GM12878 (cell line): ENCODE measurements around the gene ULBP2. TPM values are rescaled to one million over a fixed set of nuclear protein-coding genes. Genes with fewer than 3 reads are reported as not detected.

Experiments used
- ATAC-seq: fragments of 200-7000 bp; cut with Tn5 transposase; 3 replicates; pipeline ENCODE4 v1.9.1; 2020; ENCODE audit warnings: mild to moderate bottlenecking, moderate library complexity
- BruUV-seq: library from RNA; stranded (reverse); fragments of 400-500 nt; replicated peaks from 2 replicates; lab custom pipeline; 2021; lab: Mats Ljungman, UMichigan
- CTCF ChIA-PET: fragments of 300-600 bp; sonication (Branson Sonifier 250); formaldehyde crosslinking; extraction: SDS; loops from one replicate; lab custom pipeline; 2021; ENCODE audit warnings: inconsistent platforms; lab: Yijun Ruan, JAX
- POLR2A ChIA-PET: fragments of 350-600 bp; formaldehyde crosslinking; extraction: SDS; loops from one replicate; lab custom pipeline; 2021; ENCODE audit warnings: inconsistent platforms; lab: Charles Lee
- RAD21 ChIA-PET: fragments of 300-600 bp; sonication (Branson Sonifier 250); formaldehyde crosslinking; loops from one replicate; lab custom pipeline; 2023; ENCODE audit warnings: antibody characterized with exemption; ENCODE audit not compliant: unreplicated experiment; lab: Charles Lee
- SMC1A ChIA-PET: fragments of 300-600 bp; sonication (Branson Sonifier 250); formaldehyde crosslinking; loops from one replicate; lab custom pipeline; 2023; ENCODE audit not compliant: unreplicated experiment, uncharacterized antibody; lab: Charles Lee
- DNase-seq: peaks from one replicate; pipeline ENCODE4 v3.0.0-alpha.2; 2011; ENCODE audit warnings: low read depth, low spot score
- FAIRE-seq: peaks from 3 replicates; lab custom pipeline; 2011; peaks lifted over from hg19 to GRCh38; lab: Jason Lieb, UNC
- H2AFZ ChIP-seq: 2 replicates; pipeline ENCODE4 v1.6.0; 2011; ENCODE audit warnings: low read depth, low read length, control low read depth; ENCODE audit not compliant: control insufficient read depth
- H3K27ac ChIP-seq: 2 replicates; pipeline ENCODE4 v1.5.1; 2011; ENCODE audit warnings: control low read depth; ENCODE audit not compliant: control insufficient read depth, insufficient read depth
- H3K27me3 ChIP-seq, 2 experiments: replicated peaks in 1 of 2; 2 replicates each; pipeline versions ENCODE4 v1.6.0 to v1.6.1; 2011; ENCODE audit warnings: low read length in 1 of 2; ENCODE audit not compliant: control insufficient read depth in 2 of 2, insufficient read depth in 2 of 2
- H3K36me3 ChIP-seq, 2 experiments: 2 replicates each; pipeline ENCODE4 v1.5.1; 2011; ENCODE audit warnings: low read length in 1 of 2; ENCODE audit not compliant: control insufficient read depth in 2 of 2, insufficient read depth in 2 of 2
- H3K4me1 ChIP-seq: 2 replicates; pipeline ENCODE4 v1.6.1; 2011; ENCODE audit warnings: mild to moderate bottlenecking, low read length, moderate library complexity, mixed read lengths; ENCODE audit not compliant: control insufficient read depth, insufficient read depth
- H3K4me2 ChIP-seq: 2 replicates; pipeline ENCODE4 v1.6.0; 2011; ENCODE audit warnings: control low read depth; ENCODE audit not compliant: control insufficient read depth, insufficient read depth
- H3K4me3 ChIP-seq: fragments of 200-600 bp; sonication (generic); 2 replicates; pipeline ENCODE4 v1.5.1; 2016
- H3K79me2 ChIP-seq: 2 replicates; pipeline ENCODE4 v1.6.0; 2011; ENCODE audit warnings: low read length; ENCODE audit not compliant: control insufficient read depth, insufficient read depth
- H3K9ac ChIP-seq: 2 replicates; pipeline ENCODE4 v1.8.0; 2011; ENCODE audit warnings: low read length, control low read depth, mixed read lengths; ENCODE audit not compliant: control insufficient read depth, insufficient read depth
- H3K9me3 ChIP-seq: replicated peaks from 3 replicates; pipeline ENCODE4 v1.5.1; 2011; ENCODE audit warnings: mild to moderate bottlenecking, low read length; ENCODE audit not compliant: control insufficient read depth, insufficient read depth
- H4K20me1 ChIP-seq: 2 replicates; pipeline ENCODE4 v1.6.0; 2011; ENCODE audit not compliant: control insufficient read depth, insufficient read depth
- BCL3 ChIP-seq: IDR thresholded peaks from 2 replicates; pipeline ENCODE4 v1.6.1; 2011; ENCODE audit warnings: borderline replicate concordance, low read depth, mild to moderate bottlenecking, moderate library complexity, low read length; ENCODE audit not compliant: insufficient read depth, poor library complexity, severe bottlenecking
- EP300 ChIP-seq, 2 experiments: fragments of 150-350 bp in 1 of 2; IDR thresholded peaks; 2 replicates each; pipeline ENCODE4 v1.6.1; 2011 to 2012; ENCODE audit warnings: low read depth in 2 of 2, low read length in 2 of 2, borderline replicate concordance in 1 of 2, improper control_type of control experiment in 1 of 2, inconsistent platforms in 1 of 2; ENCODE audit not compliant: control insufficient read depth in 1 of 2
- FOXM1 ChIP-seq: IDR thresholded peaks from 2 replicates; pipeline ENCODE4 v1.6.1; 2012; ENCODE audit warnings: low read depth, mild to moderate bottlenecking, inconsistent platforms, low read length, moderate library complexity
- HCFC1 ChIP-seq: fragments of 150-350 bp; IDR thresholded peaks from 2 replicates; pipeline ENCODE4 v1.6.1; 2014; ENCODE audit warnings: low read length
- MTA2 ChIP-seq: fragments of 450-650 bp; IDR thresholded peaks from 2 replicates; pipeline ENCODE4 v1.6.1; 2016; ENCODE audit warnings: low read depth, mild to moderate bottlenecking, moderate library complexity
- NBN ChIP-seq: fragments of 450-650 bp; IDR thresholded peaks from 2 replicates; pipeline ENCODE4 v1.6.1; 2016
- RCOR1 ChIP-seq: conservative IDR thresholded peaks from 2 replicates; pipeline ENCODE4 v1.6.1; 2012; ENCODE audit warnings: low read depth, low read length, improper control_type of control experiment
- YY1 ChIP-seq: IDR thresholded peaks from 2 replicates; pipeline ENCODE4 v1.6.1; 2011; ENCODE audit warnings: low read depth, mild to moderate bottlenecking, low read length
- ZNF592 ChIP-seq: fragments of 450-650 bp; IDR thresholded peaks from 2 replicates; pipeline ENCODE4 v1.6.1; 2017; ENCODE audit warnings: mild to moderate bottlenecking, moderate library complexity
- WGBS: methylation state at CpG from one replicate; pipeline ENCODE4 v1.1.6; 2016; ENCODE audit warnings: low lambda C conversion rate; ENCODE audit not compliant: insufficient replicate concordance, insufficient coverage; ENCODE audit errors: missing lambda C conversion rate; 5-methylcytosine and 5-hydroxymethylcytosine counted together
- in situ Hi-C: fragments of 300-500 bp; cut with MboI; formaldehyde crosslinking; loops from 9 replicates; pipeline ENCODE4 v1.14.3; 2018; ENCODE audit warnings: mixed read lengths
- intact Hi-C: fragments of 100-400 bp; cut with micrococcal nuclease; formaldehyde crosslinking; loops from one replicate; pipeline ENCODE4 v1.14.2; 2022; ENCODE audit not compliant: unreplicated experiment
- polyA plus RNA-seq, 11 experiments: library from polyadenylated mRNA; depleted of rRNA in 4 of 11; unstranded in 6 of 11; stranded (reverse) in 5 of 11; fragments of >200 nt; fragmentation: Nextera tagmentation in 4 of 11; fragmentation: Illumina TruSeq in 1 of 11; extraction: Ambion mirVana in 4 of 11; extraction: Trizol in 1 of 11; gene quantifications; 1 replicate in 1 of 11; 2 replicates in 10 of 11; pipeline versions ENCODE4 v1.2.1 to v1.2.3, GENCODE V29; 2011 to 2016; ENCODE audit warnings: inconsistent platforms in 2 of 11, missing spikeins in 2 of 11, low read depth in 1 of 11
- total RNA-seq, 4 experiments: library from RNA; depleted of rRNA in 3 of 4; stranded (reverse); fragments of >200 nt in 3 of 4; fragmentation: Illumina TruSeq in 1 of 4; extraction: Trizol in 1 of 4; gene quantifications; 2 replicates each; pipeline versions ENCODE4 v1.2.1 to v1.2.3, GENCODE V29; 2013 to 2021
- TF ChIP-seq, protein P1 (sequence below): fragments of 450-650 bp; IDR thresholded peaks from 2 replicates; pipeline ENCODE4 v1.6.1; 2017; ENCODE audit warnings: borderline replicate concordance

The ULBP2 gene
- total and polyA plus RNA-seq, 10 of the 15 experiments (the other 5 are each of a cell fraction or from before 2014, with no cell fraction given), result 0.16 to 2.5 (median 0.22) TPM; not detected in 3

DNA sequence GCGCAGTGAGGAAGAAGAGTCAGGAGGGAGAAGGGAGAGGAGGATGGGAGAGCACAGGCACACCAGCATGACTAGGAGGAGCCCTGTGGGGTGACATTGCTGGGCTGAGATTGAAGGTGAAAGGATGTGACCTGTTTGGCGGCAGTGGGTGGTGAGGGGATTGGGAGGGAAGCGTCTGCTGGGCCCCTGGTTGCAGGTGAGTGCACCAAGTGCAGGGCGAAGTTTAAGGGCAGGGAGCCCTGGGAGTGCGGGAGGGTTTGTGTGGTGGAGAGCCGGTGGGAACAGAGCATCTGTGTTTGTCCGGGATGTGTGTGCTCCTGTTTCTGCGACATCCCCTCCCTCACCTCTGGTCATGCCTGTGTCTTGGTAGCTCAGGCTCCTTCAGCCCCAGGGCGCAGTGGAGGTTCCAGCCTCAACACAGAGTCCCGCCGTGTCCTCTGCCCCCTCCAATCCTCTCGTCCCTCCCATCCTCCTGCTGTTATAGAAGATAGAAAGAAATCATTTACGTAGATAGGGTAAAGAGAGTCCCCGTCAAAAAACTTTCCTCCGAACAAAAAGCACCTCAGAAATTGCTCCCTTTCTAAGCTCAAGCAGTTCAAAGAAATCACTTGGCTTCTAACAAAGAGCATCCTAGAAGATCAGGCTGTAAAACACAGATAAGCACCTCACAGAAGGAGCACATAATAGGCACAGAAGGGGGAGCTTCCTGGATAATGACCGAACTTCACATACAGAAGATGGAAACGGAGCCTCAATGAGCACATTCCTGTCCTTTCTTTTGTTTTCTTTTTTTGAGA, 46.9 kb downstream of the ULBP2 start:
- CTCF ChIA-PET, result no interaction called here
- in situ Hi-C loops (no loop called here), intact Hi-C loops (no loop called here)
- H3K79me2 ChIP-seq, result no peaks in the 10 kb centered on the region
- H3K4me3 ChIP-seq, result no peak overlapping the region
- FAIRE-seq (no peak), DNase-seq (no peak), ATAC-seq (no peak)
- no peak overlapping the region for H3K9ac ChIP-seq
- H3K27ac ChIP-seq, result no peak overlapping the region
- H3K4me1 ChIP-seq, result peaks cover 14% of the 10 kb centered on the region
- H3K36me3 ChIP-seq, result no peaks in the 10 kb centered on the region
- H4K20me1 ChIP-seq, result no peaks in the 10 kb centered on the region; the same call in none of the 2 replicates
- TF ChIP-seq YY1, result no peak
- TF ChIP-seq HCFC1, result no peak
- TF ChIP-seq BCL3, result no peak
- TF ChIP-seq, protein P1, sequence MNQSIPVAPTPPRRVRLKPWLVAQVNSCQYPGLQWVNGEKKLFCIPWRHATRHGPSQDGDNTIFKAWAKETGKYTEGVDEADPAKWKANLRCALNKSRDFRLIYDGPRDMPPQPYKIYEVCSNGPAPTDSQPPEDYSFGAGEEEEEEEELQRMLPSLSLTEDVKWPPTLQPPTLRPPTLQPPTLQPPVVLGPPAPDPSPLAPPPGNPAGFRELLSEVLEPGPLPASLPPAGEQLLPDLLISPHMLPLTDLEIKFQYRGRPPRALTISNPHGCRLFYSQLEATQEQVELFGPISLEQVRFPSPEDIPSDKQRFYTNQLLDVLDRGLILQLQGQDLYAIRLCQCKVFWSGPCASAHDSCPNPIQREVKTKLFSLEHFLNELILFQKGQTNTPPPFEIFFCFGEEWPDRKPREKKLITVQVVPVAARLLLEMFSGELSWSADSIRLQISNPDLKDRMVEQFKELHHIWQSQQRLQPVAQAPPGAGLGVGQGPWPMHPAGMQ, result no peak
- no peak for TF ChIP-seq EP300 (IDR thresholded peaks at IDR 0.05; ENCODE audit: borderline replicate concordance in 1 of 2, control insufficient read depth in 1 of 2, low read depth in 2 of 2, low read length in 2 of 2)
- TF ChIP-seq MTA2, result no peak
- TF ChIP-seq ZNF592, result no peak
- no peak for TF ChIP-seq RCOR1
- TF ChIP-seq FOXM1, result no peak
- TF ChIP-seq NBN, result no peak
- RAD21 ChIA-PET, result no interaction called here
- no peak overlapping the region for H3K4me2 ChIP-seq
- peaks cover 7% of the 10 kb centered on the region; the same call in 2 of the 3 replicates for H3K9me3 ChIP-seq
- peaks cover 8 to 22% of the 10 kb centered on the region in 2 experiments for H3K27me3 ChIP-seq
- POLR2A ChIA-PET, result no interaction called here
- no TSS peak for BruUV-seq
- SMC1A ChIA-PET, result no interaction called here
- 40% methylated on average over 17 of the region's 17 CpGs for WGBS
- no peak overlapping the region for H2AFZ ChIP-seq
